Measurements from ENCODE around the gene AZU1. TPM values are rescaled to one million over a fixed set of nuclear protein-coding genes. Genes with fewer than 3 reads are reported as not detected.
A peak's percentile ranks its signal among the peaks of the same experiment; 100 is the strongest.

Gene AZU1
- total RNA-seq, 1 experiment from 2014 or later: 1.6 TPM

GRCh38 chr19:782878-783668 is 44.6 kb upstream of the AZU1 start:
- Mint-ChIP-seq H3K9me3 (no peaks in the 10 kb centered on the region), H3K4me3 (peak overlapping the region; percentile 55; a peak in 4 of 5 replicates), H3K4me1 (peaks cover 21 to 30% of the 10 kb centered on the region in 2 experiments), H3K27me3 (ENCODE audit: low read depth) (peaks cover 4% of the 10 kb centered on the region), H3K36me3 (ENCODE audit: insufficient read depth in 1 of 3, low read depth in 3 of 3) (peaks cover 0 to 8% (median 7%) of the 10 kb centered on the region in 3 experiments; a peak in 4 of 7 replicates), H3K27ac (peak overlapping the region; percentile 94 to 98 (median 96))
- Histone ChIP-seq H3K4me1 (ENCODE audit: insufficient read depth, low read length) (no peaks in the 10 kb centered on the region; the same call in 1 of the 2 replicates), H3K23me2 (ENCODE audit: insufficient read length, low read depth, low read length, poor library complexity, severe bottlenecking) (peaks cover 16% of the 10 kb centered on the region), H2BK12ac (ENCODE audit: insufficient read length, low read depth, low read length) (peak overlapping the region; percentile 94), H4K8ac (replicated peaks; ENCODE audit: insufficient read length, low read depth, low read length) (no peak overlapping the region), H2BK5ac (ENCODE audit: insufficient read length, low read length) (no peak overlapping the region), H4K91ac (ENCODE audit: insufficient read length, low read depth, low read length) (peak overlapping the region; percentile 89), H3K79me1 (ENCODE audit: insufficient read depth, low read depth, low read length, poor library complexity, severe bottlenecking) (no peaks in the 10 kb centered on the region), H3K79me2 (ENCODE audit: insufficient read depth, low read length) (no peaks in the 10 kb centered on the region), H3K9me3 (ENCODE audit: control insufficient read depth, low read depth, low read length) (no peaks in the 10 kb centered on the region), H2BK120ac (ENCODE audit: low read depth, low read length, poor library complexity, severe bottlenecking) (peak overlapping the region; percentile 81), H3T11ph (ENCODE audit: low read length) (peak overlapping the region; percentile 53), H3K56ac (ENCODE audit: insufficient read length, low read depth, low read length) (no peak overlapping the region), H3K27me3 (ENCODE audit: insufficient read depth, low read length) (no peaks in the 10 kb centered on the region), H3K27ac (ENCODE audit: insufficient read length, low read depth, low read length) (peak overlapping the region; percentile 55), H3K14ac (ENCODE audit: insufficient read depth, low read length) (peak overlapping the region; percentile 68; the same call in 1 of the 2 replicates), H2AFZ (ENCODE audit: low read length) (no peak overlapping the region), H2BK20ac (ENCODE audit: low read depth, low read length, poor library complexity, severe bottlenecking) (peak overlapping the region; percentile 93), H2BK15ac (ENCODE audit: low read depth, low read length) (no peak overlapping the region), H3K4me2 (ENCODE audit: insufficient read depth, insufficient read length, low read length) (peak overlapping the region; percentile 45), H3K18ac (ENCODE audit: insufficient read length, low read depth, low read length) (peak overlapping the region; percentile 82), H4K20me1 (ENCODE audit: control insufficient read depth, insufficient read depth, insufficient read length) (no peaks in the 10 kb centered on the region), H3K23ac (ENCODE audit: insufficient read length, low read depth, low read length) (no peak overlapping the region), H2AK5ac (ENCODE audit: insufficient read length, low read length) (no peak overlapping the region), H3K9ac (ENCODE audit: extremely low read depth, insufficient read length, low read length) (peak overlapping the region; percentile 58), H4K5ac (ENCODE audit: insufficient read length, low read depth, low read length) (no peak overlapping the region), H3K4ac (ENCODE audit: low read depth, low read length) (peak overlapping the region; percentile 41; the same call in 1 of the 2 replicates)
- WGBS (ENCODE audit: extremely low coverage, insufficient read length, low lambda C conversion rate): no CpG with 5 or more reads among the region's 30 CpGs
- no peak for DNase-seq
- no peak for TF ChIP-seq CTCF (conservative IDR thresholded peaks at IDR 0.05)
